Cardiac muscle cell (in vitro differentiated cells and primary cell): Measurements from ENCODE around the gene COL5A1. TPM values are rescaled to one million over a fixed set of nuclear protein-coding genes. Genes with fewer than 3 reads are reported as not detected.

Experiments
- DNase-seq, 2 donors: peaks; one replicate each; pipeline versions ENCODE4 v3.0.0 to v3.0.0-alpha.2; 2010 to 2017; ENCODE audit warnings: low read depth in 1 of 2, low spot score in 1 of 2
- H3K27ac ChIP-seq: fragments of 200-600 bp; sonication (generic); 2 replicates; pipeline ENCODE4 v1.5.1; 2016
- H3K27me3 ChIP-seq: fragments of 200-600 bp; sonication (generic); 2 replicates; pipeline ENCODE4 v1.6.0; 2016; ENCODE audit warnings: control low read depth
- H3K36me3 ChIP-seq: fragments of 200-600 bp; sonication (generic); 2 replicates; pipeline ENCODE4 v1.5.1; 2016; ENCODE audit warnings: control low read depth
- H3K4me1 ChIP-seq: fragments of 200-600 bp; sonication (generic); 2 replicates; pipeline ENCODE4 v1.8.1; 2017; ENCODE audit warnings: low read depth, mild to moderate bottlenecking, mixed run types
- H3K4me3 ChIP-seq: fragments of 200-600 bp; sonication (generic); 2 replicates; pipeline ENCODE4 v1.5.1; 2016; ENCODE audit warnings: mild to moderate bottlenecking
- H3K9me3 ChIP-seq: fragments of 200-600 bp; sonication (generic); 2 replicates; pipeline ENCODE4 v1.5.1; 2017; ENCODE audit warnings: low read depth, mild to moderate bottlenecking, control low read depth
- polyA plus RNA-seq: library from polyadenylated mRNA; unstranded; fragments of >200 nt; fragmentation: Nextera tagmentation; extraction: Ambion mirVana; gene quantifications from 2 replicates; pipeline ENCODE4 v1.2.1, GENCODE V29; 2016
- total RNA-seq: library from RNA; depleted of rRNA; stranded (reverse); fragments of >200 nt; gene quantifications from 2 replicates; pipeline ENCODE4 v1.2.3, GENCODE V29; 2016
- TF ChIP-seq, protein P1 (sequence below): IDR thresholded peaks from 2 replicates; pipeline ENCODE4 v1.5.1; 2012; ENCODE audit warnings: low read depth, mild to moderate bottlenecking, low read length

The COL5A1 gene
- total and polyA plus RNA-seq, 2 experiments from 2014 or later = 34.5 to 129 TPM

DNA sequence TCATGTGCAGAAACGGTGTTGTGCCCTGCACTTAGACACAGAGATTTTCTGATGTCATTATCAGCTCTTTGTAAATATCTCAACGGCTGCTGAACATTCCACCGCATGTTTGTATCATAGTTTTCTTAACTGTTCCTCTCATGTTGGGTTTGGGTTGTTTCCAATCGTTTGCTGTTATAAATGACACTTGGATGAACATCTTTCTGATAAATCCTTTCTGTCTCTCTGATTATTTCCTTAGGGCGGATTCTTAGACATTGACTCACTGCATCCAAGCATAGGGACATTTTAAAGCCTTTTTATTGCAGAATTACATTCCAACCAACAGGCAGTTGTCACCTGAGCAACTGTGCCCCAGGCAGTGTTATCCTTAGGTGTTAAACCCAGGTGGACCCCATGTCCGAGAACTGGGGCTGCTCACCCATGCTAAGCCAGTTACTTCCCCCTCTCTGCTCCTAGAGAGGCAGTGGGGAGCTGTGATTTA lies 28.5 kb downstream of the COL5A1 start:
- Histone ChIP-seq H3K36me3 (no peaks in the 10 kb centered on the region), H3K4me1 (peaks cover 13% of the 10 kb centered on the region), H3K9me3 (no peaks in the 10 kb centered on the region), H3K4me3 (no peak overlapping the region), H3K27ac (no peak overlapping the region), H3K27me3 (no peaks in the 10 kb centered on the region)
- TF ChIP-seq, protein P1, sequence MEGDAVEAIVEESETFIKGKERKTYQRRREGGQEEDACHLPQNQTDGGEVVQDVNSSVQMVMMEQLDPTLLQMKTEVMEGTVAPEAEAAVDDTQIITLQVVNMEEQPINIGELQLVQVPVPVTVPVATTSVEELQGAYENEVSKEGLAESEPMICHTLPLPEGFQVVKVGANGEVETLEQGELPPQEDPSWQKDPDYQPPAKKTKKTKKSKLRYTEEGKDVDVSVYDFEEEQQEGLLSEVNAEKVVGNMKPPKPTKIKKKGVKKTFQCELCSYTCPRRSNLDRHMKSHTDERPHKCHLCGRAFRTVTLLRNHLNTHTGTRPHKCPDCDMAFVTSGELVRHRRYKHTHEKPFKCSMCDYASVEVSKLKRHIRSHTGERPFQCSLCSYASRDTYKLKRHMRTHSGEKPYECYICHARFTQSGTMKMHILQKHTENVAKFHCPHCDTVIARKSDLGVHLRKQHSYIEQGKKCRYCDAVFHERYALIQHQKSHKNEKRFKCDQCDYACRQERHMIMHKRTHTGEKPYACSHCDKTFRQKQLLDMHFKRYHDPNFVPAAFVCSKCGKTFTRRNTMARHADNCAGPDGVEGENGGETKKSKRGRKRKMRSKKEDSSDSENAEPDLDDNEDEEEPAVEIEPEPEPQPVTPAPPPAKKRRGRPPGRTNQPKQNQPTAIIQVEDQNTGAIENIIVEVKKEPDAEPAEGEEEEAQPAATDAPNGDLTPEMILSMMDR = no peak
- peak in 1 of 2 donors; percentile 79 for DNase-seq

DNA sequence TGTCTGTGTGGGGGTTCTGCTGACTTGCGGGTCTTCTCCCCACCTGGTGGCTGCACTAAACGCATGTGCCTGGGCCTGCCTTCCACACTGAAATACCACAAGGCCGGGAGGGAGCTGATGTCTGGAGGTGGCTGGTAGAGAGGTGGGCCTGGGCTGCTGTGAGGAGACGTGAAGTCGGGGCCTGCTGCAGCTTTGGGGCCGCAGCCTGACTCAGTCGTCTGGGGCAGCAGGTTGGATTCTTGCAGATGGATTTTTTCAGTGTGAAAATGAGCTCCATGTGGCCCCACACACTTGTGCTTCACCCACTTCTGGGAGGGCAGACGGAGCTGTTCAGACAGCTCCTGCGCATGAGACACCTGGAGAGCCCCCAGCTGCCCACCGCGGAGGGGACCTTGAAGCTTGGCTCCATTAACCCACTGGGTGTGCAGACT lies 29.3 kb downstream of the COL5A1 start:
- H3K4me1 ChIP-seq = peaks cover 13% of the 10 kb centered on the region
- H3K27me3 ChIP-seq = no peaks in the 10 kb centered on the region
- DNase-seq = no peak
- no peak overlapping the region for H3K4me3 ChIP-seq
- TF ChIP-seq, protein P1 = no peak
- no peaks in the 10 kb centered on the region for H3K36me3 ChIP-seq
- H3K9me3 ChIP-seq = no peaks in the 10 kb centered on the region
- H3K27ac ChIP-seq = no peak overlapping the region

DNA sequence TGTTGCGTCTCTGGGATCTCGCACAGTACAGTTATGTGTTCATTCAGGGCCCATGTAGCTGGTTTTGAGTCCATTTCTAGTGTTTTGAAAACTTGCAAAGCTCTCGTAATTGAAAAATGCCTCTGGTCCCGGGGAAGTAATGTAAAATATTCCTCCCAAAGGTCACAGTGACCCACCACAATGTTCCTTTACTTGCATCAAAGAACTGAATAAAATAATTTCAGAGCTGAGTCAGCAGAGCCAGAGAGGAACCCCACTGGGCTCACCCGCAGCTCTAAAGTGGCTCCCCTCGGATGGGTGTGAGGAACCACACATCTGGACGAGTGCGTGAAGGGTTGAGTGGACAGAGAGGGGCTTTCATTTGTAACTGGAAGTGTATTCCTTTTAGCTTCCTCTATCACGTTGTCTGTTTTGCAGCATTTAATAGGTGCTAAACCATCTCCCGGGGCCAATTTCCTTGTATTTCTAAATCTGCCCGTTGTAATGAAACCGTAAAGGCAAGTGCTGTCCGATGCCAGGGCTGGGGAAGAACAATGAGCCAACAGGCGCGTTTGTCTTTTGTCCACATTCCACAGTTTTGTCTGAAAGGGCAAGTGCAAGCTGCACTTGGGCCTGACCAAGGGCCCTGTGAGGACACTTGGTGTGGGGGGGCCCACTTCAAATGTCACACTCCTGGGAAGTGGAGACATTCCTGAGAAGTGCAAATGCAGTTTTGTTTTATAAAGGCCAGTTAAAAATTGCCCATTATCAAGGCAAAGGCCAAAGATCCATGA lies 29.9 kb downstream of the COL5A1 start:
- TF ChIP-seq, protein P1 = no peak
- H3K27me3 ChIP-seq = no peaks in the 10 kb centered on the region
- DNase-seq = no peak
- H3K4me1 ChIP-seq = peaks cover 13% of the 10 kb centered on the region
- no peak overlapping the region for H3K27ac ChIP-seq
- no peaks in the 10 kb centered on the region for H3K36me3 ChIP-seq
- no peak overlapping the region for H3K4me3 ChIP-seq
- H3K9me3 ChIP-seq = no peaks in the 10 kb centered on the region

DNA sequence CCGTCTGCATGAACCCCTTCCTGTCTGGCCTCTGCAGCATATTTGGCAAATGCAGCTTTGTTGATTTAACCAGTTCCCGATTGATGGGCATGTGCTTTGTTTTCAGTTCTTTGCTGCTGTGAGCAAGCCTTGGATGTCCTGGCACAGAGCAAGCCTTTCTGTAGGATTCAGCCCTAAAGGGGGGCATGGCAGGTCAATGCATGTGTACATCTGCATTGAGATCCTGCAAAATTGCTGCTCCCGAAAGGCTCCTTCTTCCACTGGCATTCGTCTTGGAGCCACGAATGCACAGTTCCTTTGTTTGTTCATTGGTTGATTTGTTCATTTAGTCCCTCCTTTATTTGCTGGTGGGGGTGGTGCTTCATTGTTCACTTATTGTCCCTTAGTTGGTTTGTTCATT lies 34.8 kb downstream of the COL5A1 start:
- Histone ChIP-seq H3K36me3 (no peaks in the 10 kb centered on the region), H3K27ac (no peak overlapping the region), H3K9me3 (no peaks in the 10 kb centered on the region), H3K27me3 (no peaks in the 10 kb centered on the region), H3K4me3 (no peak overlapping the region), H3K4me1 (peaks cover 18% of the 10 kb centered on the region)
- TF ChIP-seq, protein P1 = no peak
- no peak for DNase-seq

DNA sequence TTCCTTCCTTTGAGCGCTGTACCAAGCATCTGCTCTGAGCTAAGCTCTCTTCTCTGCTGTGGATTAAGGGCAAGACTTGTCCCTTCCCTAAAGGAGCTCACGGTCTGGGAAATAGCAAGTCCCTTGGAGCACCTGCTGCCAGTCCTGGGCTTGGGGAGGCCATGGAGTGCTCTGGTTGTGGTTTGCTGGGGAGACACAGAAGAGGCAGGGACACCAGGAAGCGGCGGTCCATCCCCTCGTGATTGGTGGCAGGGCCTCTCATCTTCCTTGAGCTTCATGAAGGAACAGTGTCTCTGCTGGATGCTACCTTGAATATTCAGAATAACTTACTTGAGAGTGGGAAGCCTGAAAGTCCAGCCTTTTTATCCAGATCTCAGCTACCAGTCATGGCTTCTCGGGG lies 35.3 kb downstream of the COL5A1 start:
- Histone ChIP-seq H3K4me1 (peaks cover 20% of the 10 kb centered on the region), H3K36me3 (no peaks in the 10 kb centered on the region), H3K27me3 (no peaks in the 10 kb centered on the region), H3K9me3 (no peaks in the 10 kb centered on the region), H3K27ac (no peak overlapping the region), H3K4me3 (no peak overlapping the region)
- DNase-seq = no peak
- TF ChIP-seq, protein P1 = no peak
